Hepatocyte (in vitro differentiated cells): ENCODE data around the gene CCDC136. TPM values are rescaled to one million over a fixed set of nuclear protein-coding genes. Genes with fewer than 3 reads are reported as not detected.
A peak's percentile ranks its signal among the peaks of the same experiment; 100 is the strongest.

Experiments used
- DNase-seq: peaks from one replicate; pipeline ENCODE4 v3.0.0-alpha.2; 2016; ENCODE audit warnings: low spot score
- H2AFZ ChIP-seq: fragments of 200-600 bp; sonication (generic); 2 replicates; pipeline ENCODE4 v1.6.0; 2016; ENCODE audit warnings: antibody characterized with exemption, mild to moderate bottlenecking
- H3K27ac ChIP-seq: fragments of 200-600 bp; sonication (generic); 2 replicates; pipeline ENCODE4 v1.5.1; 2016; ENCODE audit warnings: mild to moderate bottlenecking
- H3K27me3 ChIP-seq: fragments of 200-600 bp; sonication (generic); 2 replicates; pipeline ENCODE4 v1.6.1; 2016
- H3K36me3 ChIP-seq: fragments of 200-600 bp; sonication (generic); replicated peaks from 2 replicates; pipeline ENCODE4 v1.5.1; 2016; ENCODE audit warnings: low read depth; ENCODE audit not compliant: insufficient read depth
- H3K4me1 ChIP-seq: fragments of 200-600 bp; sonication (generic); 2 replicates; pipeline ENCODE4 v1.5.1; 2016; ENCODE audit warnings: mild to moderate bottlenecking, moderate library complexity; ENCODE audit not compliant: insufficient read depth
- H3K4me2 ChIP-seq: fragments of 200-600 bp; sonication (generic); 2 replicates; pipeline ENCODE4 v1.6.0; 2016
- H3K4me3 ChIP-seq: fragments of 200-600 bp; sonication (generic); 2 replicates; pipeline ENCODE4 v1.5.1; 2016; ENCODE audit warnings: mild to moderate bottlenecking
- H3K79me2 ChIP-seq: fragments of 200-600 bp; sonication (generic); 2 replicates; pipeline ENCODE4 v1.6.0; 2017; ENCODE audit warnings: mild to moderate bottlenecking
- H3K9me2 ChIP-seq: fragments of 200-600 bp; sonication (generic); replicated peaks from 2 replicates; pipeline ENCODE4 v1.6.0; 2017; ENCODE audit warnings: mild to moderate bottlenecking; ENCODE audit not compliant: insufficient read depth
- H3K9me3 ChIP-seq: fragments of 200-600 bp; sonication (generic); 2 replicates; pipeline ENCODE4 v1.5.1; 2016; ENCODE audit warnings: low read depth, mild to moderate bottlenecking
- H4K20me1 ChIP-seq: fragments of 200-600 bp; sonication (generic); 2 replicates; pipeline ENCODE4 v1.6.0; 2016; ENCODE audit warnings: mild to moderate bottlenecking; ENCODE audit not compliant: insufficient read depth, poor library complexity, severe bottlenecking
- EZH2 ChIP-seq: fragments of 200-600 bp; sonication (generic); IDR thresholded peaks from 2 replicates; pipeline ENCODE4 v1.6.1; 2016; ENCODE audit warnings: antibody characterized with exemption, mild to moderate bottlenecking, borderline replicate concordance
- EZH2phosphoT487 ChIP-seq: fragments of 200-600 bp; sonication (generic); IDR thresholded peaks from one replicate; pipeline ENCODE4 v1.6.1; 2018; ENCODE audit warnings: antibody characterized with exemption, mild to moderate bottlenecking, low read depth, moderate library complexity; ENCODE audit not compliant: unreplicated experiment, severe bottlenecking
- WGBS: methylation state at CpG from one replicate; pipeline ENCODE4 v1.1.6; 2016; ENCODE audit warnings: low lambda C conversion rate; ENCODE audit errors: missing lambda C conversion rate; 5-methylcytosine and 5-hydroxymethylcytosine counted together
- polyA plus RNA-seq: library from polyadenylated mRNA; unstranded; fragments of >200 nt; fragmentation: Nextera tagmentation; extraction: Ambion mirVana; gene quantifications from 2 replicates; pipeline ENCODE4 v1.2.1, GENCODE V29; 2016
- total RNA-seq: library from RNA; depleted of rRNA; stranded (reverse); fragments of >200 nt; gene quantifications from 2 replicates; pipeline ENCODE4 v1.2.3, GENCODE V29; 2014
- TF ChIP-seq, protein P1 (sequence below): fragments of 200-600 bp; sonication (generic); IDR thresholded peaks from 2 replicates; pipeline ENCODE4 v1.5.1; 2016; ENCODE audit warnings: antibody characterized with exemption, mild to moderate bottlenecking; ENCODE audit not compliant: poor library complexity

CCDC136 gene
- total and polyA plus RNA-seq, 2 experiments from 2014 or later: 3.8 to 5.6 TPM

DNA sequence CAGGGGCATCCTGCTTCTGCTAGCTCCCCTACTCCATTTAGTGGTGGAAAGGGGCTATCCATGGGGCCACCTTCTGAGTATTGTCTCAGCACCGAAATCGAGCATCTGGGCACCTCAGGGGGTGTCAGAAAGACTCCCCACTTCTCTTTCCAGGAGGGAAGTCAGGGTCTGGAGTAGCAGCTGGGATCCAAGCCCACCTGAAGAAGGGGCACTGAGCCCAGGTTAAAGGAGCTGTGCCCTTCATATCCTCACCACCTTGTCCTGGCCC lies 41.0 kb downstream of the CCDC136 start:
- Histone ChIP-seq H4K20me1 (no peaks in the 10 kb centered on the region), H2AFZ (no peak overlapping the region)

DNA sequence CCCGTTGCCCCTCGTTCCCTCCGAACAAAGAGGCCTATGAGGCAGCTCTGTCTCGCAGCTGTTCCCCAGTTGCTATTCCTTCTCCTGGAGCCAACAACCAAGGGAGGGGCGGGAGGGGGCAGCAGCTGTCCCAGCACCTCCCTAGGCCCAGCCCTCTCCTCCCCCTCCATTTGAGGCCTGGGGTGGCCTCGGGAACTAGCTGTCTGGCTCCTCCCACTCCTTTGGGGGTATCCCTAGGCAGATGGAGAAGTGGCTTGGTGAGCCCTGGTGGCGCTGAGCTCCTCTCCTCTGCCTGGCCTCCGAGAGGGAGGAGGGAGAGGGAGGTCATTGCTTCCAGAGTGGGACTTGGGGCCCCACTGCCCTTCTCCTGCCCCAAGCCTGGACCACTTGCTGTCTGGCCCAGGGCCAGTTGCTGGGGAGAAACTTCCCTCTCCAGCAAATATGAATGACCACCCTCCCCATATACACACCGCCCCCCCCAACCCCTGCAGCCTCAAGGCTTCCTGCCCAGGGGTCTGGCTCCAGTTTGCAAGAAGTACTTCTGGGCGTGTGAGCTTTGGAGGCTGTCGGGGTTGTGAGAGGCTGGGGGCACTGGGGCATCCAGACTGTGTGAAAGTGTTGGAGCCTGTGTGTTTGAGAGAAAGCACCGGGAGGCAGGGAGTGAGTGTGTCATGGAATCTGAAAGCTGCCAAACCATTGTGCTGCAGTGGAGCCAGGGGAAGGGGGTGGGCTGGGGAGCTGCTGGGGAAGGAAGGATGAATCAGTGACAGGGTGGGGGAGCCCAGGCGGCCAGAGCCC lies 41.6 kb downstream of the CCDC136 start:
- no peak overlapping the region for H2AFZ ChIP-seq
- H3K9me3 ChIP-seq: no peaks in the 10 kb centered on the region
- H3K36me3 ChIP-seq: no peaks in the 10 kb centered on the region
- no peak overlapping the region for H3K4me3 ChIP-seq
- H3K27me3 ChIP-seq: peaks cover 6% of the 10 kb centered on the region
- peaks cover 2% of the 10 kb centered on the region for H3K79me2 ChIP-seq
- DNase-seq: peak; percentile 71
- peak overlapping the region; percentile 95 for H3K4me2 ChIP-seq
- TF ChIP-seq EZH2phosphoT487: no peak
- TF ChIP-seq, protein P1, sequence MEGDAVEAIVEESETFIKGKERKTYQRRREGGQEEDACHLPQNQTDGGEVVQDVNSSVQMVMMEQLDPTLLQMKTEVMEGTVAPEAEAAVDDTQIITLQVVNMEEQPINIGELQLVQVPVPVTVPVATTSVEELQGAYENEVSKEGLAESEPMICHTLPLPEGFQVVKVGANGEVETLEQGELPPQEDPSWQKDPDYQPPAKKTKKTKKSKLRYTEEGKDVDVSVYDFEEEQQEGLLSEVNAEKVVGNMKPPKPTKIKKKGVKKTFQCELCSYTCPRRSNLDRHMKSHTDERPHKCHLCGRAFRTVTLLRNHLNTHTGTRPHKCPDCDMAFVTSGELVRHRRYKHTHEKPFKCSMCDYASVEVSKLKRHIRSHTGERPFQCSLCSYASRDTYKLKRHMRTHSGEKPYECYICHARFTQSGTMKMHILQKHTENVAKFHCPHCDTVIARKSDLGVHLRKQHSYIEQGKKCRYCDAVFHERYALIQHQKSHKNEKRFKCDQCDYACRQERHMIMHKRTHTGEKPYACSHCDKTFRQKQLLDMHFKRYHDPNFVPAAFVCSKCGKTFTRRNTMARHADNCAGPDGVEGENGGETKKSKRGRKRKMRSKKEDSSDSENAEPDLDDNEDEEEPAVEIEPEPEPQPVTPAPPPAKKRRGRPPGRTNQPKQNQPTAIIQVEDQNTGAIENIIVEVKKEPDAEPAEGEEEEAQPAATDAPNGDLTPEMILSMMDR: no peak
- TF ChIP-seq EZH2: no peak
- peaks cover 51% of the 10 kb centered on the region for H3K4me1 ChIP-seq
- 30% methylated on average over 11 of the region's 13 CpGs for WGBS
- H3K27ac ChIP-seq: peak overlapping the region; percentile 93
- H3K9me2 ChIP-seq: no peaks in the 10 kb centered on the region
- no peaks in the 10 kb centered on the region for H4K20me1 ChIP-seq

More for the DNA sequence above, 41.0 kb downstream of the CCDC136 start:
- Histone ChIP-seq H3K9me2 (no peaks in the 10 kb centered on the region), H3K27me3 (peaks cover 6% of the 10 kb centered on the region), H3K4me1 (peaks cover 56% of the 10 kb centered on the region), H3K36me3 (no peaks in the 10 kb centered on the region), H3K9me3 (no peaks in the 10 kb centered on the region), H3K4me3 (peak overlapping the region; percentile 29), H3K27ac (peak overlapping the region; percentile 93), H3K4me2 (peak overlapping the region; percentile 95), H3K79me2 (peaks cover 2% of the 10 kb centered on the region)
- TF ChIP-seq, protein P1: no peak
- TF ChIP-seq EZH2 (no peak), EZH2phosphoT487 (no peak)
- 41% methylated on average over 2 of the region's 2 CpGs for WGBS
- DNase-seq: no peak

DNA sequence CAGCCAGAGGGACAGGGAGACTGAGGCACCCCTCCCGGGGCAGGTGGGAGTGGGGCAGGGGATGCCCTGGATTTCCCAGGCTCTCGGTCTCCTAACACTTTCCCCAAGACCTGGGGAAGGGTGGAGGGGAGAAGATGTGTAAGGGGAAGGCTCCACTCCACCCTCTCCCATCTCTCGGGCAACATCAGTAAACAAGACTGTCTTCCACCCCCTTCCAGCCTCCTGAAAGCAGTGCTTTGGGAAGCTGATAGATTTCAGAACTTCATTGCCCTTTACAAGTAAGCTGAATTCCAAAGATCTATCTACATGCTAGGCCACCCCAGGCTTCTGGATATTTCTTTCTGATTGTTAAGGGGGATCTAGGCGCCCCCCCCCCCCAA lies 42.2 kb downstream of the CCDC136 start:
- no peak overlapping the region for H3K4me3 ChIP-seq
- peaks cover 6% of the 10 kb centered on the region for H3K27me3 ChIP-seq
- peak overlapping the region; percentile 95 for H3K4me2 ChIP-seq
- no peak overlapping the region for H2AFZ ChIP-seq
- H3K9me2 ChIP-seq: no peaks in the 10 kb centered on the region
- DNase-seq: peak; percentile 34
- no peaks in the 10 kb centered on the region for H4K20me1 ChIP-seq
- peaks cover 48% of the 10 kb centered on the region for H3K4me1 ChIP-seq
- TF ChIP-seq EZH2phosphoT487 (no peak), EZH2 (no peak)
- TF ChIP-seq, protein P1: no peak
- no peaks in the 10 kb centered on the region for H3K36me3 ChIP-seq
- H3K79me2 ChIP-seq: peaks cover 2% of the 10 kb centered on the region
- H3K27ac ChIP-seq: peak overlapping the region; percentile 93
- 24% methylated on average over 4 of the region's 4 CpGs for WGBS
- no peaks in the 10 kb centered on the region for H3K9me3 ChIP-seq
